HPDE6-E6E7 (cell line): ENCODE measurements around the gene ULK4.
"Not testable (repeated sequence)": the region's sequence is repeated elsewhere in the genome, so short reads cannot be mapped to it uniquely, and the experiment has no call there.

Experiments used
- DNase-seq: peaks from one replicate; pipeline ENCODE4 v3.0.0; 2011; ENCODE audit warnings: missing footprints; ENCODE audit errors: extremely low spot score

ULK4 gene

DNA sequence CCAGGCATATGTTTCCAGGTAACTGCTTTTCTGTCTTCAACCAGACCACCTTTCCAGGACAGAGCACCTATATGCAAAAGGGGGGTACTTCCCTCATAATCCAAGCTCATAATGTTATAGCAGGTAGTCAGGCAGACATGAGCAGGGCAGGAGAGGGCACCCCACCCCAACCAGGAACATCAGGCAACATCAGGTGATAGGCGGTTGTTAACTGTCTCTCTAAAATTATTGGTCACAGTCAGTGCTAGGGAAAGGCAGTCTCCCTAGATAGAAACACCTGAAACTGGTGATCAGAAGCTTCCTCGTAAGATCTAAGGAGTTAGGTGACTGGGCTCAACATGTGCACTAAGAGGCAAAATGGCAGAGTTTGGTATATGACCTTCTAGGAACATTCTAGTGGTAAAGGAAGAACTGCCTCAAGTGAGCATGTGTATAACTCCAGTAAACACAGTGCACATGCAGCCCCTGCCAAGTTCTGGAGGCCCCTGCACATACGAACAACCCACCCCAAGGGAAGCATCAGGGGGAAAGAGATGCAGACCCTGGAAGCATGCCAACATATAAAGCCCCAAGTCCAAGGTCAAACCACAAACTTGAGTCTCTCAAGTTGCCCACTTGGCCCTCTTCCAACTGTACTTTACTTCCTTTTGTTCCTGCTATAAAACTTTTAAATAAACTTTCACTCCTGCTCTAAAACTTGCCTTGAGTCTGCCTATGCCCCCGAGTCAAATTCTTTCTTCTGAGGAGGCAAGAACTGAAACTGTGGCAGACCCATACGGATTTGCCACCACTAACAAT, 270.9 kb downstream of the ULK4 start:
- no peak for DNase-seq

DNA sequence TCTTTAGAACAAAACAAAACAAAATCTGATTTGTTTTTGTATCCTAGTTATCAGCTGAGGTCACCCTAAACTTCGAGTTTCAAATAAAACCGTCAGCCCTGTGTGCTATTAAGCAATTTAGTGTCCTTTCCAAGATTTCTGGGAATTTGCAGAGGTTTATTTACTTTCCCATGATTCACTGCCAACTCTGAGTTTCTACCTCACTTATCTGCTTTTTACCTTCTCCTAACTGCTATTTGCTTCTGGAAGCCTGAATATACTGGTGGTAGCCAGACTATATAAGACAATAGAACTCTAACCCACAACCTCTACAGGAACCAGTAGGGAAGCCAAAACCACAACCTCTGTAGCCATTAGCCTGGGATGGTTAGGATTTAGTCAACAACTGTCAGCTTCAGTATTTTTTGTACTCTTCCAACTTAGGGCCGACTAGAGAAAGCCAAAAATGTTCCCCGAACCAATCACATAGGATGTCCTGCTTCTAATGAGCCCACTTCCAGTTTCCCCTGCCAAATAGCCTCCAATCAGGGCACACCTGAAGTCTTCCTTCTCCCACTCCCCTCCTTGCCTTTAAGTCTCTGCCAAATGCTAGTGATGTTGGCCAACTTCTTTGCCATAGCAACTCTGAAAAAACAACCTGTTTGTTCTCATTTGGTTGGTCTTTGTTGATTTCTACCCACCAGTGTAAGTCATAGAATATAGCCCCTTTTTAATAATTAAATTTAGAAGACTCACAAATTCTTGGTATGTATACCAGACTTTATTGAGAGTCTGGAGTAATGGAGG, 273.1 kb downstream of the ULK4 start:
- DNase-seq: no peak

DNA sequence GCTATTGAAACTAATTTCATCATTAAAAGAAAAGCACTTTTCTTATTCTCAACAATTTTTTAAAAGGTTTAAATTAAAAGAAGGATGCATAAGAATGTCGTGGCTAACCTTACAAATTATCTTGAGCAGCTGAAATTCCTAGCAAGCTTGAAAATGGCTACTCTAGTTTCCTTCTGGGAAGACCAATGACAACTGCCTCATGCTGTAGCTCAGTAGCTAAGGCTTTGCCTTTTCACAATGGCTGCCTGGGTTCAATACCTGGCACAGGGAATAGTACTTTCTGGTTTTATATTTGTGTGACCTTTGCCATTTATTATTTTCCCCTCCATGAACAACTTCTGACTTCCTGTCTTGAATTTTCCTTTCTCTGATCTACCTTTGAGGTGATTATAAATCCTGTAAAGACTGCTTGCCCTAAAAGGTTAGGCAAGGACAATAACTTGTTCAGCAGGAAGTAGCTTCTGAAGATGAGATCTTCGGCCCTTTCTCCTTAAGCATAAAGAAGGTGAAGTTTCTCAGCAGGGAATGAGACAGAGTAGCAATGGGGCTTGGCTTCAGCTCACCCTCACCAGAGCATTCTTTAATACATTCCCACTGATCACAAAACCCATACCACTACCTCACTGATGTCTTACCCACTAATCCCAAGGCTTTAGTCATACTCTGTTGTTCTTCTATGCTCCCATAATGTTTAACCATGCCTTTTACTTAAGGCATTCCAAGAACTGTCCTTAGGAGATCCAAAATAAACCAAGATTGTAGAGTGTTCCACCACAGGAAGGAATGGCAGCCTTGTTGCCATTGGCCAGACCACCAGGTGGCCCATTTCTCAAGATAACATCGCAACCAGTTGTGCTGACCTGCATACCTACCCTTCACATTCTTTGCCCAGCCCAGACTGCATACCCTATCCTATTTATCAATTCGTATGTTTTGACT, 276.8 kb downstream of the ULK4 start:
- no peak for DNase-seq

DNA sequence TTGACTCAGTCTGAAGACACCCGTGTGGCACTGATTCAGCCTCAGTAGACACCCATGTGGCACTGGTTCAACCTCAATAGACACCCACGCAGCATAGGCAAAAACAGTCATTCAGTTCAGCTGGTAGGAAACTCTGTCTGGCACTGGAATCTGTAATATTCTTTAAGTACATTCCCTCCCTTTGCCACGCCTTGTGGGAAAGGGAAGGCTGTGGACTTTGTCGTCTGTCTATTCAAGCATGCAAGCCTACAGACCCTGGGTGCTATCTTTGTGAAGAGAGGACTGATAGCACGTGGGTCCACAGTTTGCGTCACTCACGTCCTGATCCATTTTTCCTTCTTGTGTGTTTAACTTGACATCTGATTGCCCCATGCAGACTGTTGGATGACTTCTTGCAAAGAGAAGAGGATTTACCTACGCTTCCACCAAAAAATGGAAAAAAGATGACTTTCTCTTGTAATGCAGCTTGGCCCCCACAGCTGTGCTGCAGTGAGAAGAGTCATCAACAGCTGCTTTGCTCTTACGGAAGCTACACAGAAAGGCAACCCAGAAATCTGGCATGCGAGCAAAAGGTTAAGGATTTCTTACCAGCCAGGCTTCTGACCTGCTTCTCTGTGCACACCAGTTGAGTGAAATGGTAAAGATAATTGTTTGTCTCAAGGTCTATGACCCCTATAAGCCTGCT, 278.1 kb downstream of the ULK4 start:
- DNase-seq: no peak

DNA sequence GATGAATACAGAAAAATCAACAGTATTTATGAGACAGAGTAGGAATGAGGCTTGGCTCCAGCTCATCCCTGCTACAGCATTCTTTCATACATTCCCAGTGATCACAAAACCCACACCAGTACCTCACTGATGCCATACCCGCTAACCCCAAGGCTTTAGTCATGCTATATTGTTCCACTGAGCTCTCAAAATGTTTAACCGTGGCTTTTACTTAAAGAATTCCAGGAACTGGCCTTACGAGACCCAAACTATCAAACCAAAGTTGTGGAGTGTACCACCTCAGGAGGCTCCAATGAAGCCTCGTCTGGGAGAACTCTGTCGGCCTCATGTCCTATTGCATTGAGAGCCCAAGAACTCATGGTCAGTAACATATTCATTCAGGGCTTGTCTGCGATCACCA, 278.9 kb downstream of the ULK4 start:
- no peak for DNase-seq

DNA sequence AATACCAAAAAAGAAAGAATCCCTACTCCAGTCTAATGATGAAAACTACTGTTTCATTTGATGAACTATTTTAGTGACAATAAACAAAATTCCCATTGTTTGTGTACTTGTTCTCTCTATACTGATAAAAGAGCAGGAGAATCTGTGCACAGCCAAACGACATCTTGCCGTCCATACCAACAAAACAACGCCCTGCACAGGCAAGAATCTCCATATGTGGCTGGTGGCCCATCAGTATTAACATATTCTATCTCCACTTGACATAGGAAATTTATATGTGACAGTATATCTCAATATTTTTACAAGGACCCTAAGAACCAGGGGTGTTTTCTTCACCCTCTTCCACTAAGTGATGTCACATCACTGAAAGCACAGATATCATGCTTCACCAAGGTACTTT, 279.5 kb downstream of the ULK4 start:
- no peak for DNase-seq

DNA sequence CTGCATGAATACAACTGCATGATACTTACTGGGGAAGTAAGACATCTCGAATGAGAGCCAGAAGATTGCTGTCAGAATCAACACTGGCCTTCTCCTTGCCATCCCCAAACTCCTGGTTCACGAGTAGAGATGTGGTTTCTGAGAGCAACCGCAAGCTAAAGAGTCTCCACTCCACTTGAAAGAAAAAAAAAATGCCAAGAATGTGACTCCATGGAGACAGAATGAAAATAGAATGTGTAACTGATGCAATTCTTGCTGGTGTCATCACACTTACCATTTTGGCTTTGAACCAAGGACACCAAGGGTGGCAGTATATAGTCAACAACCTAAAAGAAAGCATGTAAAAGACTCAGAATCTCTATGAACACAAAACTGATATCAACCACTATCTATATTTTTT, 280.4 kb downstream of the ULK4 start:
- DNase-seq: no peak

DNA sequence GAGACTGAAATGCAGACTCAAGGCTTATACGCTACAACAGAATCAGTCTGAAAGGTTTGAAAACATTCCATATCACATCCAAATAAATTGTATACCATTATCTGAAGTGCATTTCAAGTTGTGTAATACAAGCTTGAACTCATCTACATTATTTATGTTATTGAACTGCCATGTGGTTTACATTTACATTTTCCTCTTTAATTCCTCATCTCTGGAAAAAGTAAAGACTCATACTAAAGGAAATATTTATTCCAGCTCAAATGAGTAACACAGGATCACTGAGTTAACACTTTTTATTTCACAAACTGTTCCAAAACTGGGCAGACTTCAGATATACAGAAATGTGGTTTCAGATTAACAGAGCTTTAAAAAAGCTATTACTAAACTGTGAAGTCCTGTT, 282.5 kb downstream of the ULK4 start:
- DNase-seq: no peak

DNA sequence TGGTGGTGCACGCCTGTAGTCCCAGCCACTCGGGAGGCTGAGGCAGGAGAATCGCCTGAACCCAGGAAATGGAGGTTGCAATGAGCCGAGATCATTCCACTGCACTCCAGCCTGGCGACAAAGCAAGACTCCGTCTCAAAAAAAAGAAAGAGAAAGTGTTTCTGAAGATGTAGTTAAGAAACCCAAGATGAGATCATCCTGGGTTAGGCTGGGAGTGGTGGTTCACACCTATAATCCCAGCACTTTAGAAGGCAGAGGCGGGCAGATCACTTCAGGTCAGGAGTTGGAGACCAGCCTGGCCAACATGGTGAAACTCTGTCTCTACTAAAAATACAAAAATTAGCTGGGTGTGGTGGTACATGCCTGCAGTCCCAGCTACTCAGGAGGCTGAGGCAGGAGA, 286.8 kb downstream of the ULK4 start:
- not testable (repeated sequence) for DNase-seq

DNA sequence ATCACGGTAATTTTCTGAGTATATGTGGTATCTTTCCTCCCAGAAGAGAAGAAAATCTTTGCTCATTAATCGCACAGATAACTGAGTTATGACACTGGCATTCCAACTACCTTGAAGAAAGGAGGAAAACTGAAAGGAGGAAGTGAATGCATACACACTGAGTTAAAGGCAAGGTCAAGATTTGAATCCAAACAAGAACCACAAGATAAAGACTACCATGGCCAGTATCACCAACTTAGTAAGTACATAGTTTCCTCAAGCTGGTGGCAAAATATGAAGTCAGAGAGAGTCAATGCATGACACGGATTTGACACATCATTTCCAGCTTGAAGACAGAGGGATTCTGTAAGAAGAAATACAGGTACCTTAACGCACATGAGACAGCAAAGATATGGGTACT, 287.5 kb downstream of the ULK4 start:
- no peak for DNase-seq

DNA sequence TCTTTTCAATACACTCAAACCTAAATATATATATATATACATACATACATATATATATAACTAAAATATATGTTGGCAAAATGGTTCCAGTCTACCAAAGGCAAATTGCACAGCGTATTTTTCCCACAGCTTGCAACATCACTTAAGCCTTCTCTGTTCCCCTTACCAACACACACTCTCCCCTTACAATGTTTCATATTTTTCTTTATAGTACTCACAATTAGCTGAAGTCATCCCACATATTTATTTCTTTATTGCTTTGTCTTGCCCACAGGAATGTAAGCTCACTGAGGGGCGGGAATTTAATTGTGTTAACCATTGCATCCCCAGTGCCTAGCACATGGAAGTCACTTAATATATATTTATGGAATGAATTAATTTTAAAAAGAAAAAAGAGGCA, 288.3 kb downstream of the ULK4 start:
- no peak for DNase-seq

DNA sequence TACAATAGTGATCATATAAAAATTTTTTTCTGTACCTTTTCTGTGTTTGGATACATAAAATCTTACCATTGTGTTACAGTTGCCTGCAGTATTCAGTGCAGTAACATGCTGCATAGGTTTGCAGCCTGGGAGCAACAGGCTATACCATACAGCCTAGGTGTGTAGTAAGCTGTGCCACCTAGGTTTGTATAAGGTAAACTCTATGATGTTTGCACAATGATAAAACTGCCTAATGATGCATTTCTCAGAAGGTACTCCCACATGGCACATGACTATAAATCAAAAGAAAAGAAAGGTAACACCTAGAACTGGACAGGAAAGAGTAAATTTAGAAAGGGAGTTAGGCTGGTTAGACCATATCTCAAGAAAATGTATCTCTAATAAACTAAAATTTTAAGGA, 293.5 kb downstream of the ULK4 start:
- DNase-seq: no peak

DNA sequence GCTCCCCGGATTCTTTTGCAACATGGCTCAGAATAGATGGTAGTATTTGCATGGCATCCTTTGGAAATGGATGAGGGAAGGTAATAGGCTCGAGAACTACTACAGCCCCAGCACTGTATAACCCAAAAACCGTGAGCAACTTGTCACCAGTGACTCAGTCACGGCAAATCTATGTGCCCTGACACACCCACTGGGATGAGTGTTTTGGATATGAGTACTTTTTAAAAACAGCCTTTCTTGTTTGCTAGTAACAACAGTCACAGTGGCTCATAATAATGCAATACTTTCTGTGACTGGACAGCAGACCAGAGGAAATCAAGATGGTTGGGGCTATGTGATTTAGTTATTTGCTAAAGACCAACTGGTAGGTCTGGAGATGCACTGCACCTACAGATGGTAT, 299.6 kb downstream of the ULK4 start:
- no peak for DNase-seq

DNA sequence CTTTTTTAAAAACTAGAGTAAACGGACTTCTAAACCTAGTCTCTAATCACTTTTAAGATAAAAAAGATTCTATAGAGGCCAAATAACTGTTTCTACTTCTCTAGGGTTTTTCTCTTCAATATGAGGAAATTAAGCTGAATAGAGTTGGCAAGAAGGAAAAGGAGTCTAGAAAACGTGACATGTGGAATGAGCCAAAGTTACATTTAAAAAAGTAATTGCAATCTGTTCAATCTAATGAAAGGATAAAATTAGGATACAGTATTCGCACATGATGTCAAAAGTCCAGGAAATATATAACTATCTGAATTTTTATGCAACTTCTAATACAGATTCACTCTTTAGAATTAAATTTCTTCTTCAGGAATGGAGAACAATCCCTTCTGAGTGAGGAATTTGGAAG, 300.1 kb downstream of the ULK4 start:
- no peak for DNase-seq

DNA sequence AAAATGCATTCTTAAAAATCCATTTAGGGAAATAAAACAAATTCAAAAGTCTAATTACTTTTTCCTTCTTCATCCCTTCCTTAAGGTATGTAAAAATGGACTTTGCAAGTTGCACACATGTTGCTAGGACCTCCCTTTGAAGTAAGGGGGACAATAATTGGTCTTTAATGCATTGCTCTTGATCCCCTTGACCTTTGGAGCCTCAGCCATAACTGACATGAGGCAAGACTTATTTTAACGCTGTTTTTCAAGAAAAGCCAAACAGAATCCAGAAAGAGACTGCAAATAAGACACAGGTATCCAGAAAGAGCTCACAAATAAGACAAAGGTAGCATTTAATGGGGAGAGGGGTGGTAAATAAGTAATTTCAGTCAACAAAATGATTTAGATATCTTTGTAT, 301.4 kb downstream of the ULK4 start:
- no peak for DNase-seq

DNA sequence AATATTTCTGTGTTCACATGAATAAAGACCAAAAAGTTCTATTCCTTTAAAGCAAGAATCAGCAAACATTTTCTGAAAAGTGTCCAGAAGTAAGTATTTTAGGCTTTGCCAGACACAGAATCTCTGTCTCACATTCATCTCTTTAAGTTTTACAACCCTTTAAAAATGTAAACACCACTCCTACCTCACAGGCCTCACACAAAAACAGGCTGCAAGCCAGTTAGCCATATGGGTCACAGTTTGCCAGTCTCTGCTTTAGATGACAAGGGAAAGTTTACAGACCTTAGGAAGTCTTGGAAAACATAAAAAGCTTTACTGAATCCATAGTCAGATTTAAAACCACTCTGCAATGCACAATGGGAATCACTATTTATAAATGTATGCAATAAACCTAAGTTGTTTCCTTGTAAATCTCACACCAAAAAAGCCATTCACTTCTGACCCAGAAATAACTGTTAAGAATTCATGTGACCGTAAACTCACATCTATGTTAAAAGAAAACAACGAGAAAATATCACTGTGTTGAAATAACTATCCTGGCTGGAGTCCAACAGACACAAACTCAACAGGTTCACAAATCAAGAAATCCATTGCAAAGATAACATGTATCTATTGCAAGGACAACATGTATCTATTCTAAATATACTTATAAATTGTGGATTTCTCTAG, 308.2 kb downstream of the ULK4 start:
- DNase-seq: no peak

DNA sequence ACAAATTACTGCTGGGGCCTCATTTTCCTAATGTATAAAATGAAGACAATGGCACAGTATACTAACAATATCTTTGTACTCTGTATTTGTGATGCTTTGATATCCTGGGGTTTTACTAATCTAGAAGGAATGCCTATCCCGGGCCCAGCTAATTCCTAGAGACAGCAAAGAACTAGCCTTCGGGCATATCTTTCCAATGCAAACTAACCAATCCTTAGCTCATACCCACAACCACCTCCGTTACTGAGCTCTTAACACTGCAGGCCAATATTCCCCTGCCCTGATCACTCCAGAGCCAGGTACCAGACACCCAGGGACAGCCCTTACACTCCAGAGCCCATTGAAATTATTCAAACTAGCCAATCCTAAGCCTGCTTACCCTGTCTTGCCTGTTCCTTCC, 309.0 kb downstream of the ULK4 start:
- DNase-seq: no peak

DNA sequence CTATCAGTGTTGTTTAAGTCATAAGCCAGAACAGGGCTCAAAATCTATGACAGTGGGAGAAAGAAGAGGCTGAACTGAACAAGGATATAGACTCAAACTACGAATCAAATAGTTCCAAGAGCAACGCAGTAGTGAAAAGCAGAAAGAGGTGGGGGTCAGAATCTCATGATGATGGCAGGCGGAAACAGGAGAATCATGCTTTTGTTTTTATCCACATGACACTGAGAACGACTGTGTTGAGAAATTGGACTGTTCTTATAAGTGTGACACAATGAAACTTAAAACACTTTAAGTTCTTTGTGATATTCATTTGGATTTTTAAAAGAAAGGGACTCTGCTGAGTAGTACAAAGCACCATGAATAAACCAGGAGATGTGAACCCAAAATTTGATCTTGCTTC, 309.4 kb downstream of the ULK4 start:
- no peak for DNase-seq

DNA sequence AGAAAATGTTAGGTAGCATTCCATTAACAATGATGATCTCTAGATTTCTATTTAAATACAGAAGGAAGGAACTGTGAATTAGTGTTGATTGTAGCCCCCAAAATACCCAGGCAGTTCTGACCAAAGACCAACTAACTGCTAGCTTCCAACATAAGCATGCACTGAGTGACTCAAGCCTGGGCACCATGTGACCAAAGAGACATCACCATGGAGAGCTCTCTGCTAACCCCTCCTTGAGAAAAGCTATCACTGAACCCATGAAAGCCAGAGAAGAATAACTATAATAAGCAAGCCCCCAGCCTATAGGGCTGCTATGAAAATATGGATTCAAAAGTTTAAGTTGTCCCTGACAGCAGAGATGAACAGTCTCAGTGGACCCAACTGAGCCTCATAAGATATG, 310.2 kb downstream of the ULK4 start:
- DNase-seq: no peak

DNA sequence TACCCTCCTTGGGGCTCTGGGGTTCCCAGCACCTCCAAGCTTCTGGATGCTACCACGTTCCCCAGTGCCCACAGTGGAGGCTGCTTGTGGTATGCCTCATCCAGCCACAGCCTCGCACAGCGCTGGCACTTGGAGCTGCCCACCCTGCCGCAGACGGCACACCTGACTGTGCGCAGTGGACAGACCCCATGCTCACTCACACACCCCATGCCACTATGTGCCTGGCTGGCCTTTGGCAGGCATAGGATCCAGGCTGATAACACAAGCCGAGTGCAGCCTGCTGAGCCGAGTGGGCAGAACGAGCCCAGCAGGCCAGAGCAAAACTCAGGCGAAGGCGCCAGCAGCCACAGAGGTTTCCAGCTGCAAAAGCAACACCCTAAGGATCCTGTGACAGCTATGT, 311.5 kb downstream of the ULK4 start:
- no peak for DNase-seq

DNA sequence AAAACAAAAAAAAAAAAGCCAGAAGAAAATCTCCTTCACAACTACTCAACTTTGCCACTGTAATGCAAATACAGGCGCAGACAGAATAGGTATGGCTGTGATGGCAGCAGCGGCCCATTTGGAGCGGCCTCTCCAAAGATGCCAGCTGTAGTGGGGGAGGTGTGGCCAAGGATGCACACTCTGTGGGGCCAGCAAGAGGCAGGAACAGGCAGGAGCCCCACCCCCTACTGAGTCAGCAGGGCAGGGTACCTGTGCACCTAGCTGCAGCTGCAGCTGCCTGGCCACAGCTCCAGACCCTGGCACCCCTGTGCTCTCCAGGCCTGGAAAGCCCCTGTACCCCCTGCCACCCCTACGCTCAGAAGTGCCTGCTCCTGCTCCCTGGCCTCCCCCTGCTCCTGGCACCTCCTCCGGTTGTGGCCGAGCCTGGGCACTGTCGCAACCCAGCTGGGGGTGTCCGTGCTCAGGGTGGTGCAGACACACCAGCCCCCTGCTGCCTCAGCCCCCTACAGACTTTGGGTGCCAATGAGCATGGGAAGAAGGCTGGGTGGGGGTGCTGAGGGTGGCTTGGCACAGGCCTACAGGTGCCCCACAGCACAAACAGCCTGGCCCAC, 312.7 kb downstream of the ULK4 start:
- DNase-seq: no peak
